Ishikawa (cell line): ENCODE measurements around the gene LONP1.

ENCODE experiments used
- CEBPB ChIP-seq: IDR thresholded peaks from 2 replicates; pipeline ENCODE4 v1.6.1; 2012
- CREB1 ChIP-seq: IDR thresholded peaks from 2 replicates; pipeline ENCODE4 v1.6.1; 2012; ENCODE audit warnings: low read depth
- EP300 ChIP-seq: IDR thresholded peaks from 2 replicates; pipeline ENCODE4 v1.6.1; 2012; ENCODE audit warnings: borderline replicate concordance
- FOXM1 ChIP-seq: IDR thresholded peaks from 2 replicates; pipeline ENCODE4 v1.6.1; 2012; ENCODE audit warnings: low read depth, borderline replicate concordance
- RAD21 ChIP-seq: IDR thresholded peaks from 2 replicates; pipeline ENCODE4 v1.6.1; 2012; ENCODE audit warnings: low read depth
- REST ChIP-seq: IDR thresholded peaks from 2 replicates; pipeline ENCODE4 v1.6.1; 2012; ENCODE audit warnings: low read depth, mild to moderate bottlenecking
- TAF1 ChIP-seq: IDR thresholded peaks from 2 replicates; pipeline ENCODE4 v1.6.1; 2012; ENCODE audit warnings: low read depth, mild to moderate bottlenecking
- TEAD4 ChIP-seq: IDR thresholded peaks from 2 replicates; pipeline ENCODE4 v1.6.1; 2012
- USF1 ChIP-seq: IDR thresholded peaks from 2 replicates; pipeline ENCODE4 v1.6.1; 2012
- YY1 ChIP-seq: IDR thresholded peaks from 2 replicates; pipeline ENCODE4 v1.6.1; 2012; ENCODE audit warnings: low read depth

GRCh38 chr19:5718579-5719273 is 1.2 kb downstream of the LONP1 start:
- TF ChIP-seq EP300, result no peak
- TF ChIP-seq REST, result no peak
- no peak for TF ChIP-seq TAF1
- no peak for TF ChIP-seq CREB1
- TF ChIP-seq CEBPB, result no peak
- no peak for TF ChIP-seq TEAD4
- no peak for TF ChIP-seq YY1
- no peak for TF ChIP-seq FOXM1
- no peak for TF ChIP-seq USF1
- no peak for TF ChIP-seq RAD21
